Measurements from ENCODE around the gene PRKCE. TPM values are rescaled to one million over a fixed set of nuclear protein-coding genes. Genes with fewer than 3 reads are reported as not detected.

Gene PRKCE
- total and polyA plus RNA-seq, 2 of the 8 experiments (the other 6 are each of a cell fraction or from before 2014, with no cell fraction given) = 0.54 to 2.1 TPM

DNA sequence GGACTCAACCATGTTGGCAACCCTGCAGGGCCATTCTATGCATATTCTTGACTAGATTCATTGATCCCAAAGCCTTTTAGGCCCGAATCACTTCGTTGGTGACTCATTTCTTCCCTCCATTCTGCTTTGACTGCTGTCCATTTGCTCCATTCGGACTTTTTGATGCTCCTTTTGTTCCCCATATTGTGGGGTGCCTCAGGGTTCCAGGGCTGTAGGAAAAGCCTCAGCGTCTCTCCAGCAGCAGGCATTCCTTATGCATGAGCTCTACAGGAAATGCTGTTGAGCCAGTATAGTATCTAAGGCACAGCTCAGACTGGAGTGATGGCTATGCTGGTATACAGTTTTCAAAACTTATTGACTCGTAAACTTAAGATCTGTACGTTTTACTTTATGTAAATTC, 292.6 kb downstream of the PRKCE start:
- no peak overlapping the region for H3K14ac ChIP-seq (ENCODE audit: insufficient read length)
- no peak overlapping the region for H2BK120ac ChIP-seq (replicated peaks; ENCODE audit: low read depth, low read length)
- no peak overlapping the region for H2BK15ac ChIP-seq (ENCODE audit: low read length)
- no peak overlapping the region for H3K4me3 ChIP-seq (ENCODE audit: extremely low read depth in 1 of 4, insufficient read depth in 2 of 4, low read depth in 3 of 4, low read length in 4 of 4)
- H4K5ac ChIP-seq (ENCODE audit: insufficient read length, low read depth, low read length) = no peak overlapping the region
- no peak overlapping the region for H4K8ac ChIP-seq (ENCODE audit: extremely low read depth, insufficient read depth, low read length)
- FAIRE-seq (no peak), DNase-seq (ENCODE audit: low read depth in 1 of 2, low spot score in 2 of 2) (no peak)
- H2BK12ac ChIP-seq (ENCODE audit: low read depth, low read length) = no peak overlapping the region
- TF ChIP-seq, protein P1, sequence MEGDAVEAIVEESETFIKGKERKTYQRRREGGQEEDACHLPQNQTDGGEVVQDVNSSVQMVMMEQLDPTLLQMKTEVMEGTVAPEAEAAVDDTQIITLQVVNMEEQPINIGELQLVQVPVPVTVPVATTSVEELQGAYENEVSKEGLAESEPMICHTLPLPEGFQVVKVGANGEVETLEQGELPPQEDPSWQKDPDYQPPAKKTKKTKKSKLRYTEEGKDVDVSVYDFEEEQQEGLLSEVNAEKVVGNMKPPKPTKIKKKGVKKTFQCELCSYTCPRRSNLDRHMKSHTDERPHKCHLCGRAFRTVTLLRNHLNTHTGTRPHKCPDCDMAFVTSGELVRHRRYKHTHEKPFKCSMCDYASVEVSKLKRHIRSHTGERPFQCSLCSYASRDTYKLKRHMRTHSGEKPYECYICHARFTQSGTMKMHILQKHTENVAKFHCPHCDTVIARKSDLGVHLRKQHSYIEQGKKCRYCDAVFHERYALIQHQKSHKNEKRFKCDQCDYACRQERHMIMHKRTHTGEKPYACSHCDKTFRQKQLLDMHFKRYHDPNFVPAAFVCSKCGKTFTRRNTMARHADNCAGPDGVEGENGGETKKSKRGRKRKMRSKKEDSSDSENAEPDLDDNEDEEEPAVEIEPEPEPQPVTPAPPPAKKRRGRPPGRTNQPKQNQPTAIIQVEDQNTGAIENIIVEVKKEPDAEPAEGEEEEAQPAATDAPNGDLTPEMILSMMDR (IDR thresholded peaks at IDR 0.05; ENCODE audit: control extremely low read depth in 1 of 3, insufficient read depth in 1 of 3, low read depth in 1 of 3, low read length in 3 of 3) = no peak
- no peak for TF ChIP-seq GTF2F1 (IDR thresholded peaks at IDR 0.05; ENCODE audit: borderline replicate concordance, low read depth, low read length)
- TF ChIP-seq SP1 (IDR thresholded peaks at IDR 0.05; ENCODE audit: low read depth, low read length) = no peak
- TF ChIP-seq CBX8 (IDR thresholded peaks at IDR 0.05; ENCODE audit: borderline replicate concordance, low read depth, low read length) = no peak
- TF ChIP-seq MAFK (IDR thresholded peaks at IDR 0.05; ENCODE audit: low read depth, low read length) = no peak
- no peak for TF ChIP-seq SIN3A (conservative IDR thresholded peaks at IDR 0.05 in 1 of 2, IDR thresholded peaks at IDR 0.05 in 1 of 2; ENCODE audit: low read depth in 1 of 2, low read length in 2 of 2)
- no peak overlapping the region for H2AFZ ChIP-seq (ENCODE audit: low read length)
- no peaks in the 10 kb centered on the region for H3K9me3 ChIP-seq (ENCODE audit: insufficient read depth in 2 of 2, low read depth in 1 of 2, low read length in 1 of 2)
- no peak overlapping the region for H3K4ac ChIP-seq (replicated peaks; ENCODE audit: insufficient read length, low read depth, low read length)
- H3K4me1 ChIP-seq (replicated peaks in 1 of 4; ENCODE audit: control insufficient read depth in 3 of 4, insufficient read depth in 4 of 4, low read length in 3 of 4) = peaks cover 0 to 6% (median 0%) of the 10 kb centered on the region in 4 experiments; a peak in 1 of 7 replicates
- ChIA-PET POLR2A (ENCODE audit: partially characterized antibody) (no interaction called here), CTCF (ENCODE audit: partially characterized antibody) (interaction anchor here (0.6 to 1.8 kb wide), 14 partner anchors 13 to 318 kb away, joined by 3 to 6 read pairs (median 3); no protein-coding TSS in a partner anchor)
- H2BK20ac ChIP-seq (ENCODE audit: low read length) = no peak overlapping the region
- no peak overlapping the region for H3K23ac ChIP-seq (ENCODE audit: insufficient read length)
- H3K56ac ChIP-seq (replicated peaks; ENCODE audit: insufficient read length, low read depth, low read length) = no peak overlapping the region
- H3K4me2 ChIP-seq (ENCODE audit: insufficient read depth in 1 of 2, low read depth in 2 of 2, low read length in 2 of 2) = no peak overlapping the region
- H2BK5ac ChIP-seq (ENCODE audit: low read depth, low read length) = no peak overlapping the region
- no peak overlapping the region for H3K18ac ChIP-seq (ENCODE audit: extremely low read depth, low read length)
- no peaks in the 10 kb centered on the region for H3K36me3 ChIP-seq (ENCODE audit: control insufficient read depth in 2 of 4, insufficient read depth in 4 of 4, low read length in 3 of 4)
- no peaks in the 10 kb centered on the region for H3K23me2 ChIP-seq (ENCODE audit: low read depth, low read length)
- H3K9ac ChIP-seq (replicated peaks in 1 of 4; ENCODE audit: extremely low read depth in 1 of 4, low read depth in 3 of 4, low read length in 3 of 4) = no peak overlapping the region
- no peak overlapping the region for H3K27ac ChIP-seq (ENCODE audit: low read depth, low read length)
- no peak overlapping the region for H2AK5ac ChIP-seq (ENCODE audit: low read depth, low read length)
- no peak overlapping the region for H4K91ac ChIP-seq (replicated peaks; ENCODE audit: insufficient read length, low read length)
- no peaks in the 10 kb centered on the region for H3K79me1 ChIP-seq (ENCODE audit: low read depth, low read length)
- H3K27me3 ChIP-seq (replicated peaks in 1 of 4; ENCODE audit: control insufficient read depth in 3 of 4, extremely low read depth in 1 of 4, insufficient read depth in 3 of 4, low read length in 3 of 4) = no peaks in the 10 kb centered on the region
- no peaks in the 10 kb centered on the region for H3K79me2 ChIP-seq (ENCODE audit: control insufficient read depth in 1 of 2, insufficient read depth in 2 of 2, low read length in 2 of 2)
- H4K20me1 ChIP-seq (replicated peaks in 1 of 2; ENCODE audit: control insufficient read depth in 1 of 2, insufficient read depth in 2 of 2, low read length in 2 of 2) = peaks cover 0 to 1% of the 10 kb centered on the region in 2 experiments
- 78% methylated on average over 6 of the region's 6 CpGs; no CpG with 5 or more reads in 1 of the 2 experiments for WGBS, 2 experiments (ENCODE audit: extremely low coverage in 1 of 2, insufficient coverage in 1 of 2, insufficient read length in 1 of 2, insufficient replicate concordance in 2 of 2, low coverage in 1 of 2, low lambda C conversion rate in 2 of 2, missing lambda C conversion rate in 1 of 2)
